GM18873 (cell line): ENCODE measurements around the gene NHERF1.

ENCODE experiments used
- ATAC-seq: cut with Tn5 transposase; IDR thresholded peaks from one replicate; pipeline ENCODE4 v1.9.1; 2021; ENCODE audit warnings: mild to moderate bottlenecking, moderate library complexity, moderate number of reproducible peaks; ENCODE audit not compliant: unreplicated experiment, low FRiP score

The NHERF1 gene

GRCh38 chr17:74804683-74805082 lies 56.3 kb downstream of the NHERF1 start:
- ATAC-seq: no peak

GRCh38 chr17:74805591-74805991 lies 57.2 kb downstream of the NHERF1 start:
- ATAC-seq: no peak

- no peak for ATAC-seq
Observed at GRCh38 chr17:74806334-74806733, 57.9 kb downstream of the NHERF1 start.

- no peak for ATAC-seq
Observed at GRCh38 chr17:74807441-74807840, 59.0 kb downstream of the NHERF1 start.

GRCh38 chr17:74807925-74808324 lies 59.5 kb downstream of the NHERF1 start:
- ATAC-seq: no peak

- no peak for ATAC-seq
Observed at GRCh38 chr17:74808714-74809430, 60.4 kb downstream of the NHERF1 start.

- no peak for ATAC-seq
Observed at GRCh38 chr17:74810699-74811485, 62.5 kb downstream of the NHERF1 start.

GRCh38 chr17:74812109-74813009 lies 63.9 kb downstream of the NHERF1 start:
- no peak for ATAC-seq

- ATAC-seq: no peak
Observed at GRCh38 chr17:74814453-74814852, 66.0 kb downstream of the NHERF1 start.

- no peak for ATAC-seq
Observed at GRCh38 chr17:74815067-74815466, 66.6 kb downstream of the NHERF1 start.

GRCh38 chr17:74815550-74816370 lies 67.3 kb downstream of the NHERF1 start:
- ATAC-seq: no peak

GRCh38 chr17:74816905-74817620 lies 68.6 kb downstream of the NHERF1 start:
- no peak for ATAC-seq

GRCh38 chr17:74818291-74818938 lies 70.0 kb downstream of the NHERF1 start:
- ATAC-seq: no peak
